ENCODE data around the gene BRD3OS. TPM values are rescaled to one million over a fixed set of nuclear protein-coding genes. Genes with fewer than 3 reads are reported as not detected.

Gene BRD3OS
- total and polyA plus RNA-seq, 2 of the 13 experiments (the other 11 are each of a cell fraction or from before 2014, with no cell fraction given) = 4.9 to 5.7 TPM

DNA sequence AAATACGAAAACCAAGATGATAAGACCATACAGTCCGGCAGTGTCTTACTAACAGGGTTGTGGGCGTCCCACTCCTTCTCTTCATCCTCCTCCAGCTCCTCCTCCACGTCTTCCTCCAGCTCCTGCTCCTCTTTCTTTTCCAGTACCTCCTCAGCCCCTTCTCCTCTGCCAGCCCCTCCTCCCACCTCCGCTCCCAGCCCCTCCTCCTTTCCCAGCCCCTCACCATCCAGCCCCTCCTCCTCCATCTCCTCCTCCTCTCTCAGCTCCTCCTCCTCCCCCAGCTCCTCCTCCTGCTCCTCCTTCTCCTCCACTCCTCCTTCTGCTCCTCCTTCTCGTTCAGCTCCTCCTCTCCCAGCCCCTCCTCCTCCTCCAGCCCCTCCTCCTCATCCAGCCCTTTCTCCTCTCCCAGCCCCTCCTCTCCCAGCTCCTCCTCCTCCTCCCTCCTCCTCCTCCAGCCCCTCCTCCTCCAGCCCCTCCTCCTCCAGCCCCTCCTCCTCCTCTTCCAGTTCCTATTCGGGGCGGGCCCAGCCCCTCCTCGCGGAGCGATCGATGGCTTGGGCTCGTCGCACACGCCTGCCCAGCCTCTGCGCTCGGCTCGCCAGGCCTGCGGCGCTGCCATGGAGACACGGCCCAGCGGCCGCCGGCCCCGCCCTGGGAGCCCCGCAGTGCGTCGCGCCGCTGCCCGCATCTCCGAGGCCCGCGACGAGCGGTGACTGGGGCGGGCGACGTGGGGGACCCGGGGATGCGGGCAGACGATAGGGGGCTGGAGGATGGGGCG is at the start of gene BRD3OS (continued):
- TF ChIP-seq KLF6 (CRISPR knock-in tag; IDR thresholded peaks at IDR 0.05) (no peak), ZNF556 (CRISPR knock-in tag; IDR thresholded peaks at IDR 0.05; ENCODE audit: borderline replicate concordance) (peak; percentile 90; the same call in 1 of the 2 replicates), SMARCC2 (IDR thresholded peaks at IDR 0.05) (no peak), RNF2 (conservative IDR thresholded peaks at IDR 0.05; ENCODE audit: low read depth) (no peak), SATB2 (CRISPR knock-in tag; IDR thresholded peaks at IDR 0.05) (no peak), CERS6 (CRISPR knock-in tag; IDR thresholded peaks at IDR 0.05) (no peak), ZNF10 (CRISPR knock-in tag; IDR thresholded peaks at IDR 0.05; ENCODE audit: borderline replicate concordance, low read depth) (no peak), ZKSCAN5 (CRISPR knock-in tag; IDR thresholded peaks at IDR 0.05) (no peak), KAT8 (CRISPR knock-in tag; IDR thresholded peaks at IDR 0.05) (no peak), SOX13 (IDR thresholded peaks at IDR 0.05) (no peak), SOX13 (CRISPR knock-in tag; conservative IDR thresholded peaks at IDR 0.05 in 1 of 2, IDR thresholded peaks at IDR 0.05 in 1 of 2) (no peak), ZNF326 (CRISPR knock-in tag; IDR thresholded peaks at IDR 0.05; ENCODE audit: borderline replicate concordance) (no peak), MAZ (IDR thresholded peaks at IDR 0.05; ENCODE audit: borderline replicate concordance, low read depth, low read length) (peak; percentile 78), MAZ (CRISPR knock-in tag; IDR thresholded peaks at IDR 0.05; ENCODE audit: low read depth) (peak; percentile 95), MIXL1 (CRISPR knock-in tag; IDR thresholded peaks at IDR 0.05) (no peak), SNAPC2 (CRISPR knock-in tag; IDR thresholded peaks at IDR 0.05) (no peak), NFIB (CRISPR knock-in tag; IDR thresholded peaks at IDR 0.05; ENCODE audit: borderline replicate concordance) (no peak), CHD4 (IDR thresholded peaks at IDR 0.05; ENCODE audit: borderline replicate concordance, low read length) (no peak), ZNF672 (CRISPR knock-in tag; IDR thresholded peaks at IDR 0.05) (no peak), ZNF879 (CRISPR knock-in tag; IDR thresholded peaks at IDR 0.05) (no peak), ZNF280B (CRISPR knock-in tag; IDR thresholded peaks at IDR 0.05; ENCODE audit: borderline replicate concordance) (no peak), ZNF20 (CRISPR knock-in tag; IDR thresholded peaks at IDR 0.05) (no peak), ZNF768 (CRISPR knock-in tag; IDR thresholded peaks at IDR 0.05) (no peak), ARID2 (CRISPR knock-in tag; IDR thresholded peaks at IDR 0.05; ENCODE audit: borderline replicate concordance) (no peak), ZBTB7A (CRISPR knock-in tag; IDR thresholded peaks at IDR 0.05) (no peak)
- TF ChIP-seq, protein P1, sequence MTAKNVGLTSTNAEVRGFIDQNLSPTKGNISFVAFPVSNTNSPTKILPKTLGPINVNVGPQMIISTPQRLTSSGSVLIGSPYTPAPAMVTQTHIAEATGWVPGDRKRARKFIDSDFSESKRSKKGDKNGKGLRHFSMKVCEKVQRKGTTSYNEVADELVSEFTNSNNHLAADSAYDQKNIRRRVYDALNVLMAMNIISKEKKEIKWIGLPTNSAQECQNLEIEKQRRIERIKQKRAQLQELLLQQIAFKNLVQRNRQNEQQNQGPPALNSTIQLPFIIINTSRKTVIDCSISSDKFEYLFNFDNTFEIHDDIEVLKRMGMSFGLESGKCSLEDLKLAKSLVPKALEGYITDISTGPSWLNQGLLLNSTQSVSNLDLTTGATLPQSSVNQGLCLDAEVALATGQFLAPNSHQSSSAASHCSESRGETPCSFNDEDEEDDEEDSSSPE (CRISPR knock-in tag; IDR thresholded peaks at IDR 0.05) = no peak
- TF ChIP-seq, protein P2, sequence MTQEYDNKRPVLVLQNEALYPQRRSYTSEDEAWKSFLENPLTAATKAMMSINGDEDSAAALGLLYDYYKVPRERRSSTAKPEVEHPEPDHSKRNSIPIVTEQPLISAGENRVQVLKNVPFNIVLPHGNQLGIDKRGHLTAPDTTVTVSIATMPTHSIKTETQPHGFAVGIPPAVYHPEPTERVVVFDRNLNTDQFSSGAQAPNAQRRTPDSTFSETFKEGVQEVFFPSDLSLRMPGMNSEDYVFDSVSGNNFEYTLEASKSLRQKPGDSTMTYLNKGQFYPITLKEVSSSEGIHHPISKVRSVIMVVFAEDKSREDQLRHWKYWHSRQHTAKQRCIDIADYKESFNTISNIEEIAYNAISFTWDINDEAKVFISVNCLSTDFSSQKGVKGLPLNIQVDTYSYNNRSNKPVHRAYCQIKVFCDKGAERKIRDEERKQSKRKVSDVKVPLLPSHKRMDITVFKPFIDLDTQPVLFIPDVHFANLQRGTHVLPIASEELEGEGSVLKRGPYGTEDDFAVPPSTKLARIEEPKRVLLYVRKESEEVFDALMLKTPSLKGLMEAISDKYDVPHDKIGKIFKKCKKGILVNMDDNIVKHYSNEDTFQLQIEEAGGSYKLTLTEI (CRISPR knock-in tag; conservative IDR thresholded peaks at IDR 0.05) = no peak
